ENCODE results near the gene NR6A1.

NR6A1 gene

GRCh38 chr9:124809741-124810500 lies 38.8 kb upstream of the NR6A1 start:
- H3K27ac ChIP-seq (ENCODE audit: extremely low read depth, low read depth, low read length): no peak overlapping the region
- POLR2A ChIA-PET: interaction anchor here (0.7 to 3.0 kb wide), 10 partner anchors 9 to 47 kb away, joined by 3 to 12 read pairs (median 6); partner anchors contain the start of genes NR6A1, OLFML2A and WDR38
- peak; percentile 56 for TF ChIP-seq ZFHX2 (tag by site-specific recombination; conservative IDR thresholded peaks at IDR 0.05)
- TF ChIP-seq ZNF639 (tag by site-specific recombination; IDR thresholded peaks at IDR 0.05): no peak
- TF ChIP-seq KLF16 (tag by site-specific recombination; IDR thresholded peaks at IDR 0.05): no peak
- TF ChIP-seq EGR2 (tag by site-specific recombination; IDR thresholded peaks at IDR 0.05; ENCODE audit: low read depth): peak; percentile 33; the same call in 1 of the 2 replicates
- no peaks in the 10 kb centered on the region for H3K36me3 ChIP-seq (ENCODE audit: control insufficient read depth in 2 of 2, insufficient read depth in 1 of 2, low read length in 2 of 2)
- H3K4me3 ChIP-seq (ENCODE audit: low read depth, low read length): no peak overlapping the region
- 0 out of 2 replicates have a peak, but pooled peaks cover 3% of the 10 kb centered on the region for H3K4me1 ChIP-seq (ENCODE audit: control insufficient read depth, insufficient read depth, low read length)
- no peaks in the 10 kb centered on the region for H3K9me3 ChIP-seq (ENCODE audit: control insufficient read depth, insufficient read depth, low read depth, low read length)
- CTCF ChIA-PET: interaction anchor here (0.6 to 10.0 kb wide), 6 partner anchors 15 to 391 kb away, joined by 3 to 97 read pairs (median 6); partner anchors contain the start of genes NR6A1, OLFML2A and WDR38

GRCh38 chr9:124809211-124809610 lies 38.1 kb upstream of the NR6A1 start:
- ChIA-PET POLR2A (interaction anchor here (1.5 kb wide), 1 partner anchor 10 kb away, joined by 5 read pairs; no protein-coding TSS in a partner anchor), CTCF (interaction anchor here (0.6 to 10.0 kb wide), 4 partner anchors 13 to 390 kb away, joined by 4 to 97 read pairs (median 42); partner anchors contain the start of genes NR6A1, OLFML2A and WDR38)
- Histone ChIP-seq H3K4me1 (ENCODE audit: control insufficient read depth, insufficient read depth, low read length) (0 out of 2 replicates have a peak, but pooled peaks cover 3% of the 10 kb centered on the region), H3K36me3 (ENCODE audit: control insufficient read depth in 2 of 2, insufficient read depth in 1 of 2, low read length in 2 of 2) (no peaks in the 10 kb centered on the region), H3K27ac (ENCODE audit: extremely low read depth, low read depth, low read length) (no peak overlapping the region), H3K4me3 (ENCODE audit: low read depth, low read length) (no peak overlapping the region), H3K9me3 (ENCODE audit: control insufficient read depth, insufficient read depth, low read depth, low read length) (no peaks in the 10 kb centered on the region)
- TF ChIP-seq ZNF311 (tag by site-specific recombination; IDR thresholded peaks at IDR 0.05; ENCODE audit: borderline replicate concordance) (no peak), GLI2 (tag by site-specific recombination; IDR thresholded peaks at IDR 0.05; ENCODE audit: borderline replicate concordance, low read depth) (no peak), ZNF701 (tag by site-specific recombination; IDR thresholded peaks at IDR 0.05) (no peak), ZNF549 (tag by site-specific recombination; IDR thresholded peaks at IDR 0.05) (no peak), ZBTB1 (tag by site-specific recombination; IDR thresholded peaks at IDR 0.05) (no peak), ZNF302 (tag by site-specific recombination; IDR thresholded peaks at IDR 0.05; ENCODE audit: low read depth) (no peak), ZNF175 (tag by site-specific recombination; IDR thresholded peaks at IDR 0.05) (no peak), WT1 (tag by site-specific recombination; IDR thresholded peaks at IDR 0.05) (no peak), ZNF792 (tag by site-specific recombination; IDR thresholded peaks at IDR 0.05) (no peak), YY2 (tag by site-specific recombination; IDR thresholded peaks at IDR 0.05) (no peak), MZF1 (tag by site-specific recombination; IDR thresholded peaks at IDR 0.05; ENCODE audit: borderline replicate concordance) (no peak)

- Histone ChIP-seq H3K9me3 (ENCODE audit: control insufficient read depth, insufficient read depth, low read depth, low read length) (no peaks in the 10 kb centered on the region), H3K4me3 (ENCODE audit: low read depth, low read length) (no peak overlapping the region), H3K4me1 (ENCODE audit: control insufficient read depth, insufficient read depth, low read length) (0 out of 2 replicates have a peak, but pooled peaks cover 3% of the 10 kb centered on the region), H3K36me3 (ENCODE audit: control insufficient read depth in 2 of 2, insufficient read depth in 1 of 2, low read length in 2 of 2) (no peaks in the 10 kb centered on the region), H3K27ac (ENCODE audit: extremely low read depth, low read depth, low read length) (no peak overlapping the region)
- POLR2A ChIA-PET: interaction anchor here (1.5 kb wide), 1 partner anchor 9 kb away, joined by 5 read pairs; no protein-coding TSS in a partner anchor
- TF ChIP-seq KLF8 (tag by site-specific recombination; IDR thresholded peaks at IDR 0.05) (no peak), ZNF530 (tag by site-specific recombination; IDR thresholded peaks at IDR 0.05; ENCODE audit: low read depth) (no peak), ZNF776 (tag by site-specific recombination; IDR thresholded peaks at IDR 0.05; ENCODE audit: borderline replicate concordance) (no peak), ZNF280D (tag by site-specific recombination; IDR thresholded peaks at IDR 0.05) (no peak), BCL6B (tag by site-specific recombination; IDR thresholded peaks at IDR 0.05) (no peak)
- CTCF ChIA-PET: interaction anchor here (1.7 to 10.0 kb wide), 2 partner anchors 13 to 34 kb away, joined by 10 to 97 read pairs; partner anchors contain the start of genes NR6A1 and OLFML2A
These were observed 37.3 kb upstream of the NR6A1 start for GRCh38 chr9:124808246-124808956.

Data from HEK293 (cell line).